ENCODE results near the gene CACNB3.

- no peak for TF ChIP-seq CTCF (IDR thresholded peaks at IDR 0.05)
- TF ChIP-seq EZH2phosphoT487 (IDR thresholded peaks at IDR 0.05): no peak
These were observed 5.9 kb upstream of the CACNB3 start for GRCh38 chr12:48812389-48812788.

Data from neural progenitor cell (in vitro differentiated cells).